Stomach (tissue), 9 donors: ENCODE data around the gene TOMM34. TPM values are rescaled to one million over a fixed set of nuclear protein-coding genes. Genes with fewer than 3 reads are reported as not detected.

Source experiments
- DNase-seq, 2 donors: peaks; one replicate each; pipeline versions ENCODE4 v3.0.0 to v3.0.0-alpha.2; 2013 to 2019
- H3K27ac ChIP-seq, 5 donors: fragments of 200-600 bp in 4 of 5; sonication (generic) in 4 of 5; one replicate each; pipeline ENCODE4 v1.5.1; 2013 to 2019; ENCODE audit warnings: mild to moderate bottlenecking in 1 of 5, moderate library complexity in 1 of 5
- H3K27me3 ChIP-seq, 3 donors: fragments of 200-600 bp; sonication (generic); one replicate each; pipeline ENCODE4 v1.5.1; 2017 to 2019; ENCODE audit warnings: mixed run types in 1 of 3
- H3K36me3 ChIP-seq, 4 donors: fragments of 200-600 bp; sonication (generic); 1 replicate in 3 of 4; 2 replicates in 1 of 4; pipeline ENCODE4 v1.5.1; 2016 to 2019
- H3K4me1 ChIP-seq, 4 donors: fragments of 200-600 bp; sonication (generic); one replicate each; pipeline ENCODE4 v1.5.1; 2016 to 2019
- H3K4me3 ChIP-seq, 4 donors: fragments of 200-600 bp; sonication (generic) in 3 of 4; one replicate each; pipeline ENCODE4 v1.5.1; 2016 to 2019; ENCODE audit warnings: mild to moderate bottlenecking in 1 of 4
- H3K9me3 ChIP-seq, 4 donors: fragments of 200-600 bp; sonication (generic); one replicate each; pipeline ENCODE4 v1.5.1; 2016 to 2019
- CTCF ChIP-seq, 7 experiments: fragments of 450-650 bp in 4 of 7; fragments of 200-600 bp in 3 of 7; sonication (generic) in 3 of 7; IDR thresholded peaks; one replicate each; pipeline ENCODE4 v1.5.1; 2016 to 2019; ENCODE audit warnings: antibody characterized with exemption in 7 of 7, control low read depth in 2 of 7, mild to moderate bottlenecking in 1 of 7
- EP300 ChIP-seq: sonication (generic); formaldehyde crosslinking; IDR thresholded peaks from one replicate; pipeline ENCODE4 v1.6.1; 2017; ENCODE audit warnings: antibody characterized with exemption
- POLR2A ChIP-seq, 4 donors: fragments of 450-650 bp; IDR thresholded peaks; one replicate each; pipeline ENCODE4 v1.6.1; 2016; ENCODE audit warnings: antibody characterized with exemption in 4 of 4, control low read depth in 2 of 4, mild to moderate bottlenecking in 1 of 4, moderate library complexity in 1 of 4
- POLR2AphosphoS5 ChIP-seq, 3 donors: sonication (generic); formaldehyde crosslinking; IDR thresholded peaks; one replicate each; pipeline ENCODE4 v1.6.1; 2016; ENCODE audit warnings: antibody characterized with exemption in 3 of 3
- WGBS, 5 donors: extraction: QIAGEN DNeasy Blood & Tissue Kit in 3 of 5; methylation state at CpG; one replicate each; pipeline versions ENCODE4 v1.1.5 to v1.1.7; 2013 to 2018; 5-methylcytosine and 5-hydroxymethylcytosine counted together
- intact Hi-C: fragments of 100-400 bp; cut with DNase I; formaldehyde crosslinking; loops from one replicate; pipeline ENCODE4 v1.15.1; 2023; ENCODE audit warnings: low total_unique reads
- polyA plus RNA-seq, 3 donors: library from polyadenylated mRNA; stranded (reverse); fragments of 200-250 nt; gene quantifications; one replicate each; pipeline ENCODE4 v1.2.3, GENCODE V29; 2013
- total RNA-seq, 5 donors: library from RNA; depleted of rRNA; stranded (reverse); fragments of >200 nt; gene quantifications; one replicate each; pipeline versions ENCODE4 v1.1.0 to v1.2.3, GENCODE V29; 2014 to 2016
- donor health status: healthy with polysubstance abuse.
- donor health status: Bipolar disorder and iron deficiency.
- donor health status: healthy.

Gene TOMM34
- total and polyA plus RNA-seq, 8 donors, result 1.7 to 15.7 (median 9.7) TPM

- TF ChIP-seq POLR2A (IDR thresholded peaks at IDR 0.05), result no peak
- TF ChIP-seq POLR2AphosphoS5 (IDR thresholded peaks at IDR 0.05), result no peak
- no peak for TF ChIP-seq EP300
- no peak for TF ChIP-seq CTCF (IDR thresholded peaks at IDR 0.05)
- intact Hi-C loops, result no loop called here
- Histone ChIP-seq H3K9me3 (no peaks in the 10 kb centered on the region), H3K27ac (no peak overlapping the region), H3K4me3 (no peak overlapping the region), H3K36me3 (peaks cover 36 to 90% (median 79%) of the 10 kb centered on the region in 4 donors), H3K4me1 (no peaks in the 10 kb centered on the region), H3K27me3 (no peaks in the 10 kb centered on the region)
- 82 to 88% (median 84%) methylated on average over 9 of the region's 9 CpGs for WGBS, 5 donors
- no peak for DNase-seq
Observed at GRCh38 chr20:44938637-44939036, 21.6 kb downstream of the TOMM34 start.

GRCh38 chr20:44936510-44936909, 23.7 kb downstream of the TOMM34 start:
- DNase-seq, result no peak
- Histone ChIP-seq H3K27me3 (no peaks in the 10 kb centered on the region), H3K9me3 (no peaks in the 10 kb centered on the region), H3K4me3 (no peak overlapping the region), H3K27ac (no peak overlapping the region), H3K4me1 (no peaks in the 10 kb centered on the region), H3K36me3 (peaks cover 16 to 86% (median 72%) of the 10 kb centered on the region in 4 donors)
- 92 to 94% (median 93%) methylated on average over 4 to 10 of the region's 10 CpGs for whole genome bisulfite sequencing, 5 donors
- TF ChIP-seq CTCF (IDR thresholded peaks at IDR 0.05), result no peak
- no peak for TF ChIP-seq EP300
- TF ChIP-seq POLR2AphosphoS5 (IDR thresholded peaks at IDR 0.05), result no peak
- no peak for TF ChIP-seq POLR2A (IDR thresholded peaks at IDR 0.05)
- intact Hi-C loops, result no loop called here

- TF ChIP-seq EP300 (no peak), CTCF (IDR thresholded peaks at IDR 0.05) (no peak), POLR2A (IDR thresholded peaks at IDR 0.05) (no peak), POLR2AphosphoS5 (IDR thresholded peaks at IDR 0.05) (no peak)
- intact Hi-C loops, result no loop called here
- Histone ChIP-seq H3K4me3 (no peak overlapping the region), H3K27ac (no peak overlapping the region), H3K9me3 (no peaks in the 10 kb centered on the region), H3K27me3 (no peaks in the 10 kb centered on the region), H3K36me3 (peaks cover 10 to 60% (median 49%) of the 10 kb centered on the region in 4 donors), H3K4me1 (no peaks in the 10 kb centered on the region)
- 93 to 99% (median 98%) methylated on average over 8 of the region's 8 CpGs for WGBS, 5 donors
- DNase-seq, result no peak
Observed at GRCh38 chr20:44932916-44933315, 27.3 kb downstream of the TOMM34 start.

GRCh38 chr20:44931911-44932310, 28.3 kb downstream of the TOMM34 start:
- Histone ChIP-seq H3K4me1 (no peaks in the 10 kb centered on the region), H3K4me3 (no peak overlapping the region), H3K27ac (no peak overlapping the region), H3K36me3 (peaks cover 10 to 52% (median 41%) of the 10 kb centered on the region in 4 donors), H3K27me3 (no peaks in the 10 kb centered on the region), H3K9me3 (no peaks in the 10 kb centered on the region)
- intact Hi-C loops, result no loop called here
- 76 to 93% (median 82%) methylated on average over 2 to 3 of the region's 3 CpGs for WGBS, 5 donors
- no peak for DNase-seq
- no peak for TF ChIP-seq CTCF (IDR thresholded peaks at IDR 0.05)
- TF ChIP-seq POLR2A (IDR thresholded peaks at IDR 0.05), result no peak
- no peak for TF ChIP-seq EP300
- TF ChIP-seq POLR2AphosphoS5 (IDR thresholded peaks at IDR 0.05), result no peak
